Measurements from ENCODE around the gene NSDHL. TPM values are rescaled to one million over a fixed set of nuclear protein-coding genes. Genes with fewer than 3 reads are reported as not detected.

The NSDHL gene
- total and polyA plus RNA-seq, 4 donors, result 8.1 to 10.1 (median 9.7) TPM

GRCh38 chrX:152912106-152912505, 81.2 kb downstream of the NSDHL start:
- no peaks in the 10 kb centered on the region for H3K36me3 ChIP-seq (ENCODE audit: control insufficient read depth in 1 of 2, insufficient read depth in 2 of 2, low read length in 1 of 2)
- ATAC-seq (ENCODE audit: low FRiP score) (no peak), DNase-seq (peak in 1 of 2 donors; percentile 13)
- H3K9me3 ChIP-seq (ENCODE audit: control insufficient read depth, low read length), result no peaks in the 10 kb centered on the region
- H3K27ac ChIP-seq (ENCODE audit: low read depth in 1 of 2, low read length in 2 of 2), result no peak overlapping the region
- H3K4me3 ChIP-seq (ENCODE audit: low read length in 2 of 2), result no peak overlapping the region
- no peaks in the 10 kb centered on the region for H3K27me3 ChIP-seq (ENCODE audit: control insufficient read depth in 1 of 2, insufficient read depth in 2 of 2, low read length in 1 of 2)
- intact Hi-C loops (cut with DNase I), result no loop called here
- H3K4me1 ChIP-seq (ENCODE audit: control insufficient read depth in 1 of 2, insufficient read depth in 2 of 2, low read length in 2 of 2), result no peaks in the 10 kb centered on the region
- 58 to 69% methylated on average over 4 of the region's 4 CpGs for WGBS, 2 donors

GRCh38 chrX:152912641-152913040, 81.8 kb downstream of the NSDHL start:
- intact Hi-C loops (cut with DNase I), result no loop called here
- WGBS, 2 donors, result 70 to 74% methylated on average over 7 of the region's 7 CpGs
- ATAC-seq (ENCODE audit: low FRiP score), result no peak

GRCh38 chrX:152913346-152913745, 82.5 kb downstream of the NSDHL start:
- ATAC-seq (ENCODE audit: low FRiP score), result no peak
- H3K4me1 ChIP-seq (ENCODE audit: control insufficient read depth in 1 of 2, insufficient read depth in 2 of 2, low read length in 2 of 2), result no peaks in the 10 kb centered on the region
- H3K27me3 ChIP-seq (ENCODE audit: control insufficient read depth in 1 of 2, insufficient read depth in 2 of 2, low read length in 1 of 2), result no peaks in the 10 kb centered on the region
- intact Hi-C loops (cut with DNase I), result no loop called here
- H3K36me3 ChIP-seq (ENCODE audit: control insufficient read depth in 1 of 2, insufficient read depth in 2 of 2, low read length in 1 of 2), result no peaks in the 10 kb centered on the region
- no peak overlapping the region for H3K27ac ChIP-seq (ENCODE audit: low read depth in 1 of 2, low read length in 2 of 2)
- 71 to 83% methylated on average over 10 of the region's 10 CpGs for WGBS, 2 donors
- H3K4me3 ChIP-seq (ENCODE audit: low read length in 2 of 2), result no peak overlapping the region
- H3K9me3 ChIP-seq (ENCODE audit: control insufficient read depth, low read length), result no peaks in the 10 kb centered on the region
- DNase-seq, result no peak

More at GRCh38 chrX:152912641-152913040, 81.8 kb downstream of the NSDHL start:
- DNase-seq, result no peak
- no peaks in the 10 kb centered on the region for H3K36me3 ChIP-seq (ENCODE audit: control insufficient read depth in 1 of 2, insufficient read depth in 2 of 2, low read length in 1 of 2)
- no peaks in the 10 kb centered on the region for H3K27me3 ChIP-seq (ENCODE audit: control insufficient read depth in 1 of 2, insufficient read depth in 2 of 2, low read length in 1 of 2)
- no peak overlapping the region for H3K4me3 ChIP-seq (ENCODE audit: low read length in 2 of 2)
- H3K27ac ChIP-seq (ENCODE audit: low read depth in 1 of 2, low read length in 2 of 2), result no peak overlapping the region
- H3K4me1 ChIP-seq (ENCODE audit: control insufficient read depth in 1 of 2, insufficient read depth in 2 of 2, low read length in 2 of 2), result no peaks in the 10 kb centered on the region
- no peaks in the 10 kb centered on the region for H3K9me3 ChIP-seq (ENCODE audit: control insufficient read depth, low read length)

- Histone ChIP-seq H3K36me3 (ENCODE audit: control insufficient read depth in 1 of 2, insufficient read depth in 2 of 2, low read length in 1 of 2) (no peaks in the 10 kb centered on the region), H3K4me1 (ENCODE audit: control insufficient read depth in 1 of 2, insufficient read depth in 2 of 2, low read length in 2 of 2) (no peaks in the 10 kb centered on the region), H3K9me3 (ENCODE audit: control insufficient read depth, low read length) (no peaks in the 10 kb centered on the region), H3K27me3 (ENCODE audit: control insufficient read depth in 1 of 2, insufficient read depth in 2 of 2, low read length in 1 of 2) (no peaks in the 10 kb centered on the region), H3K4me3 (ENCODE audit: low read length in 2 of 2) (no peak overlapping the region), H3K27ac (ENCODE audit: low read depth in 1 of 2, low read length in 2 of 2) (no peak overlapping the region)
- WGBS, 2 donors, result 90 to 94% methylated on average over 6 of the region's 6 CpGs
- intact Hi-C loops (cut with DNase I), result no loop called here
- DNase-seq, result no peak
- no peak for ATAC-seq (ENCODE audit: low FRiP score)
Measured at GRCh38 chrX:152913910-152914309, 83.0 kb downstream of the NSDHL start.

GRCh38 chrX:152915541-152916241, 84.8 kb downstream of the NSDHL start:
- ATAC-seq (ENCODE audit: low FRiP score), result no peak
- Histone ChIP-seq H3K4me3 (ENCODE audit: low read length in 2 of 2) (no peak overlapping the region), H3K27ac (ENCODE audit: low read depth in 1 of 2, low read length in 2 of 2) (no peak overlapping the region), H3K9me3 (ENCODE audit: control insufficient read depth, low read length) (no peaks in the 10 kb centered on the region), H3K36me3 (ENCODE audit: control insufficient read depth in 1 of 2, insufficient read depth in 2 of 2, low read length in 1 of 2) (no peaks in the 10 kb centered on the region), H3K27me3 (ENCODE audit: control insufficient read depth in 1 of 2, insufficient read depth in 2 of 2, low read length in 1 of 2) (no peaks in the 10 kb centered on the region), H3K4me1 (ENCODE audit: control insufficient read depth in 1 of 2, insufficient read depth in 2 of 2, low read length in 2 of 2) (no peaks in the 10 kb centered on the region)
- no peak for DNase-seq
- intact Hi-C loops (cut with DNase I), result no loop called here
- 43 to 44% methylated on average over 13 of the region's 13 CpGs for WGBS, 2 donors

GRCh38 chrX:152917656-152918579, 87.1 kb downstream of the NSDHL start:
- H3K4me3 ChIP-seq (ENCODE audit: low read length in 2 of 2), result no peak overlapping the region
- H3K27me3 ChIP-seq (ENCODE audit: control insufficient read depth in 1 of 2, insufficient read depth in 2 of 2, low read length in 1 of 2), result no peaks in the 10 kb centered on the region
- intact Hi-C loops (cut with DNase I), result no loop called here
- 77 to 78% methylated on average over 21 of the region's 21 CpGs for WGBS, 2 donors
- DNase-seq (peak in 1 of 2 donors; percentile 60), ATAC-seq (ENCODE audit: low FRiP score) (no peak)
- no peaks in the 10 kb centered on the region for H3K36me3 ChIP-seq (ENCODE audit: control insufficient read depth in 1 of 2, insufficient read depth in 2 of 2, low read length in 1 of 2)
- no peaks in the 10 kb centered on the region for H3K4me1 ChIP-seq (ENCODE audit: control insufficient read depth in 1 of 2, insufficient read depth in 2 of 2, low read length in 2 of 2)
- H3K9me3 ChIP-seq (ENCODE audit: control insufficient read depth, low read length), result no peaks in the 10 kb centered on the region
- H3K27ac ChIP-seq (ENCODE audit: low read depth in 1 of 2, low read length in 2 of 2), result no peak overlapping the region

- H3K9me3 ChIP-seq (ENCODE audit: control insufficient read depth, low read length), result no peaks in the 10 kb centered on the region
- no peaks in the 10 kb centered on the region for H3K36me3 ChIP-seq (ENCODE audit: control insufficient read depth in 1 of 2, insufficient read depth in 2 of 2, low read length in 1 of 2)
- no peak overlapping the region for H3K27ac ChIP-seq (ENCODE audit: low read depth in 1 of 2, low read length in 2 of 2)
- no peak for DNase-seq
- intact Hi-C loops (cut with DNase I), result no loop called here
- H3K27me3 ChIP-seq (ENCODE audit: control insufficient read depth in 1 of 2, insufficient read depth in 2 of 2, low read length in 1 of 2), result no peaks in the 10 kb centered on the region
- WGBS, 2 donors, result 69 to 82% methylated on average over 7 of the region's 7 CpGs
- ATAC-seq (ENCODE audit: low FRiP score), result no peak
- H3K4me1 ChIP-seq (ENCODE audit: control insufficient read depth in 1 of 2, insufficient read depth in 2 of 2, low read length in 2 of 2), result no peaks in the 10 kb centered on the region
- no peak overlapping the region for H3K4me3 ChIP-seq (ENCODE audit: low read length in 2 of 2)
Measured at GRCh38 chrX:152918707-152919106, 87.8 kb downstream of the NSDHL start.
